ENCODE measurements around the gene GTPBP8. TPM values are rescaled to one million over a fixed set of nuclear protein-coding genes. Genes with fewer than 3 reads are reported as not detected.

GTPBP8 gene
- total and polyA plus RNA-seq, 2 of the 8 experiments (the other 6 are each of a cell fraction or from before 2014, with no cell fraction given), result 25.8 to 27.6 TPM

- TF ChIP-seq ATF2 (IDR thresholded peaks at IDR 0.05; ENCODE audit: low read length) (no peak), CHD7 (IDR thresholded peaks at IDR 0.05; ENCODE audit: insufficient replicate concordance, low read length) (no peak), GABPA (IDR thresholded peaks at IDR 0.05; ENCODE audit: borderline replicate concordance, insufficient read depth, low read length) (no peak), KDM4A (IDR thresholded peaks at IDR 0.05; ENCODE audit: low read depth, low read length, severe bottlenecking) (no peak), CBX8 (IDR thresholded peaks at IDR 0.05; ENCODE audit: borderline replicate concordance, low read depth, low read length) (no peak), SUZ12 (IDR thresholded peaks at IDR 0.05; ENCODE audit: low read length) (no peak), BRCA1 (IDR thresholded peaks at IDR 0.05; ENCODE audit: low read depth, low read length) (no peak), POU5F1 (IDR thresholded peaks at IDR 0.05; ENCODE audit: low read depth, low read length) (no peak)
Measured at GRCh38 chr3:112948346-112948838, 42.4 kb upstream of the GTPBP8 start (continued).
